NCI-H69 (cell line): ENCODE data around the gene KRT33A.
"Not testable (repeated sequence)": the region's sequence is repeated elsewhere in the genome, so short reads cannot be mapped to it uniquely, and the experiment has no call there.

Experiments
- DNase-seq: peaks from one replicate; lab custom pipeline; 2025; lab: John Stamatoyannopoulos, UW

Gene KRT33A

GRCh38 chr17:41350381-41350878 lies at the start of gene KRT33A:
KRT33A (minus strand) TSS chr17:41350828; CDS start chr17:41350767, 61 bp downstream.
- not testable (repeated sequence) for DNase-seq

- no peak for DNase-seq
Observed at GRCh38 chr17:41396996-41397660, 46.5 kb upstream of the KRT33A start, which contains the start of gene KRT31. KRT31 (minus strand) TSS chr17:41397608; CDS start chr17:41397539, 69 bp downstream.

GRCh38 chr17:41396340-41396739 lies 45.7 kb upstream of the KRT33A start:
- no peak for DNase-seq

GRCh38 chr17:41395611-41396010 lies 45.0 kb upstream of the KRT33A start:
- DNase-seq, result no peak

GRCh38 chr17:41395044-41395443 lies 44.4 kb upstream of the KRT33A start:
- not testable (repeated sequence) for DNase-seq

GRCh38 chr17:41394254-41394996 lies 43.8 kb upstream of the KRT33A start:
- DNase-seq, result no peak

GRCh38 chr17:41393826-41394225 lies 43.2 kb upstream of the KRT33A start:
- DNase-seq, result no peak

- DNase-seq, result no peak
Observed at GRCh38 chr17:41393294-41393693, 42.7 kb upstream of the KRT33A start.

- no peak for DNase-seq
Observed at GRCh38 chr17:41392278-41392677, 41.6 kb upstream of the KRT33A start.

- DNase-seq, result no peak
Observed at GRCh38 chr17:41391535-41391934, 40.9 kb upstream of the KRT33A start.

GRCh38 chr17:41390411-41390938 lies 39.8 kb upstream of the KRT33A start:
- DNase-seq, result no peak

GRCh38 chr17:41387670-41388069 lies 37.0 kb upstream of the KRT33A start:
- no peak for DNase-seq

GRCh38 chr17:41386227-41386626 lies 35.6 kb upstream of the KRT33A start:
- DNase-seq, result no peak

- no peak for DNase-seq
Observed at GRCh38 chr17:41383690-41384089, 33.1 kb upstream of the KRT33A start.

GRCh38 chr17:41382394-41382793 lies 31.8 kb upstream of the KRT33A start:
- DNase-seq, result no peak

- DNase-seq, result not testable (repeated sequence)
Observed at GRCh38 chr17:41381943-41382342, 31.3 kb upstream of the KRT33A start, which contains the start of gene KRT34. KRT34 (minus strand) TSS chr17:41382306; CDS start chr17:41382246, 60 bp downstream.

- DNase-seq, result not testable (repeated sequence)
Observed at GRCh38 chr17:41380091-41380490, 29.5 kb upstream of the KRT33A start.

- DNase-seq, result no peak
Observed at GRCh38 chr17:41377546-41377945, 26.9 kb upstream of the KRT33A start.

GRCh38 chr17:41369713-41370112 lies 19.1 kb upstream of the KRT33A start, which contains the start of gene KRT33B:
KRT33B (minus strand) TSS chr17:41369813; CDS start chr17:41369750, 63 bp downstream.
- DNase-seq, result no peak

GRCh38 chr17:41369023-41369422 lies 18.4 kb upstream of the KRT33A start:
- DNase-seq, result no peak

GRCh38 chr17:41367426-41368075 lies 16.9 kb upstream of the KRT33A start:
- DNase-seq, result no peak

- no peak for DNase-seq
Observed at GRCh38 chr17:41366070-41366469, 15.4 kb upstream of the KRT33A start.
